Cardiac fibroblast (primary cell): ENCODE data around the gene RMRP.
"Not testable (repeated sequence)": the region's sequence is repeated elsewhere in the genome, so short reads cannot be mapped to it uniquely, and the experiment has no call there.

Experiments
- DNase-seq, 2 donors: peaks; one replicate each; pipeline versions ENCODE4 v3.0.0 to v3.0.0-alpha.2; 2010; ENCODE audit warnings: low read depth in 2 of 2
- H3K4me3 ChIP-seq, 2 donors: replicated peaks in 1 of 2; 1 replicate in 1 of 2; 2 replicates in 1 of 2; pipeline ENCODE4 v1.5.1; 2011; ENCODE audit warnings: low read depth in 2 of 2, low read length in 2 of 2, mild to moderate bottlenecking in 2 of 2, moderate library complexity in 1 of 2
- TF ChIP-seq, protein P1 (sequence below): IDR thresholded peaks from one replicate; pipeline ENCODE4 v1.5.1; 2011; ENCODE audit warnings: low read depth, mild to moderate bottlenecking, low read length, inconsistent platforms

Gene RMRP

DNA sequence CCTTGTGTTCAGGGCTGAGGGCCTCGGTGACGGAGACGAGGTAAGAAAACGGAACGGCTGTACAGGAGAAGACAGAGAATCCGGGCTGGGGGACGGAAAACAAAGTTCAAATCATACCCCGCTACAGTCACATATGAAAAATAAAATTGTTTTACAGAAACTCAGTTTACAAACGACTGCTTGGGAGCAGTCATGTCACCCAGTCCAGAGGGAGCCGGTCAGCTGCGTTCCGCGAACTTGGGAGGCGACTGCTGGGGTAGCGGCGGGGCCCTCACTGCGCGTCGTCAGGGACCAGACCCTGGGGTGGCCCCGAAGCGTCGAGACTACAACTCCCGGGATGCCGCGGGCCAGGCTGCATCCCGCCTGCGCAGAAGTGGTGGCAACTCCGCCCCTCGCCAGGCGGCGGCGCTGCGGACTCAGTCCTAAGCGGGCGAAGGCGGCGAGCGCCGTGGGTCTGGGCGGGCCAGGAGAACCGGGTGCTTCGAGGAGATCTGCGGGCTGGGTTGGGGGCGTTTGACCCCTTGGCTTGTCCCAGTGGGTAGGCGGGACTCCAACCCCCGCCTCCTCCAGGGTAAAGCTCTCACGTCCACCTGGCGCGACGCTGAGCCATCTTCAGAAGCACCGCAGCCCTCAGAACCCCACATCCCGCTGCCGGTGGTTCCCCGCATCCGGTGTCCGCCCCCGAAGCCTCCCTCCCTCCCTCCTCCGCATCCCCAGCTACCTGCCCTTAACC lies 11.1 kb downstream of the RMRP start:
- peak; percentile 88 to 92 for DNase-seq
- peak overlapping the region; percentile 50 to 61 for H3K4me3 ChIP-seq
- TF ChIP-seq, protein P1, sequence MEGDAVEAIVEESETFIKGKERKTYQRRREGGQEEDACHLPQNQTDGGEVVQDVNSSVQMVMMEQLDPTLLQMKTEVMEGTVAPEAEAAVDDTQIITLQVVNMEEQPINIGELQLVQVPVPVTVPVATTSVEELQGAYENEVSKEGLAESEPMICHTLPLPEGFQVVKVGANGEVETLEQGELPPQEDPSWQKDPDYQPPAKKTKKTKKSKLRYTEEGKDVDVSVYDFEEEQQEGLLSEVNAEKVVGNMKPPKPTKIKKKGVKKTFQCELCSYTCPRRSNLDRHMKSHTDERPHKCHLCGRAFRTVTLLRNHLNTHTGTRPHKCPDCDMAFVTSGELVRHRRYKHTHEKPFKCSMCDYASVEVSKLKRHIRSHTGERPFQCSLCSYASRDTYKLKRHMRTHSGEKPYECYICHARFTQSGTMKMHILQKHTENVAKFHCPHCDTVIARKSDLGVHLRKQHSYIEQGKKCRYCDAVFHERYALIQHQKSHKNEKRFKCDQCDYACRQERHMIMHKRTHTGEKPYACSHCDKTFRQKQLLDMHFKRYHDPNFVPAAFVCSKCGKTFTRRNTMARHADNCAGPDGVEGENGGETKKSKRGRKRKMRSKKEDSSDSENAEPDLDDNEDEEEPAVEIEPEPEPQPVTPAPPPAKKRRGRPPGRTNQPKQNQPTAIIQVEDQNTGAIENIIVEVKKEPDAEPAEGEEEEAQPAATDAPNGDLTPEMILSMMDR, result peak; percentile 80

DNA sequence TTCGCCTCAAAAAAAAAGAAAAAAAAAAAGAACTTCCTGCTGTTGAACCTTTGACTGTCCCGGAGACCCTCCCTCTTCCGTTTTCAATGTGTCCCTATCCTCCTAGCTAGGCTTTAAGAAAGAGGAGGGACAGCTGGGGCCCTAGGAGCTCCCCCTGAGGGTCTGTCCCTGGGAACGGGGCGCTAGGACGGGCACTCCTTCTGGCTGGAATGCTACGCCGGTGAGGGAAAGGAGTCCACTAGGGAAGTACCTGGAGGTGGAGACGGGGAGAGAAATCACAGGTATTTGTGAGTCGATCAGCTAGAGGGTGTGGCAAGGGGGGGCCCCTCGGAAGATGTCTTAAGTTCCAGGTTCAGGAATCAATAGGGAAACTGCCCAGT lies 11.7 kb downstream of the RMRP start:
- H3K4me3 ChIP-seq, result peak overlapping the region; percentile 50 to 61
- TF ChIP-seq, protein P1, result no peak
- DNase-seq, result no peak

DNA sequence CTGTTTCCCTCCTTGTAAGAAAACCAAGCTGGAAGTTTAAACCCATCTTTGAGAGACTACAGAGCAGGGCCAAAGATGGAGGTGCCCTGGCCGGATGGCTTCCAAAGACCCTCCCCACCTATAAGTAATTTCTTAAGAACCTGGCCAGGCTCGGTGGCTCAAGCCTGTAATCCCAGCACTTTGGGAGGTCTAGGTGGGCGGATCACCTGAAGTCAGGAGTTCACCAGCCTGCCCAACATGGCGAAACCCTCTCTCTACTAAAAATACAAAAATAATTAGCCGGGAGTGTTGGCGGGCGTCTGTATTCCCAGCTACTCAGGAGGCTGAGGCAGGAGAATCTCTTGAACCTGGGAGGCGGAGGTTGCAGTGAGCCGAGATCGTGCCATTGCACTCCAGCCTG lies 12.1 kb downstream of the RMRP start:
- DNase-seq, result not testable (repeated sequence)
- peak overlapping the region in 1 of 2 donors; percentile 50 for H3K4me3 ChIP-seq

DNA sequence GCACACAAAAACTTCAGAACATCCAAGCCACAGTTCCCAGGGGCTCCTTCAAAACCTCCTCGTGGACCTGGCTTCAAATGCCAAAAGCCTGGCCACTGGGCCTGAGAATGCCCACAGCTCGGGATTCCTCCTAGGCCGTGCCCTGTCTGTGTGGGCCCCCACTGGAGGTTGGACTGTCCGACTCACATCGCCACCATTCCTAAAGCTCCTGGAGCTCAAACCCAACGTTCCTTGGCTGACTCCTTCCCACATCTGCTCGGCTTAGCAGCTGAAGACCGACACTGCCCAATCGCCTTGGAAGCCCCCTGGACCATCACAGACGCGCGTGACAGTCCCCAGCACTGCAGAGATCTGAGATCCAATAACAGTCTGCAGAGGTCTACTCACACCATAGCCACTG lies 14.8 kb downstream of the RMRP start:
- DNase-seq, result no peak
- TF ChIP-seq, protein P1, result no peak
- no peak overlapping the region for H3K4me3 ChIP-seq

DNA sequence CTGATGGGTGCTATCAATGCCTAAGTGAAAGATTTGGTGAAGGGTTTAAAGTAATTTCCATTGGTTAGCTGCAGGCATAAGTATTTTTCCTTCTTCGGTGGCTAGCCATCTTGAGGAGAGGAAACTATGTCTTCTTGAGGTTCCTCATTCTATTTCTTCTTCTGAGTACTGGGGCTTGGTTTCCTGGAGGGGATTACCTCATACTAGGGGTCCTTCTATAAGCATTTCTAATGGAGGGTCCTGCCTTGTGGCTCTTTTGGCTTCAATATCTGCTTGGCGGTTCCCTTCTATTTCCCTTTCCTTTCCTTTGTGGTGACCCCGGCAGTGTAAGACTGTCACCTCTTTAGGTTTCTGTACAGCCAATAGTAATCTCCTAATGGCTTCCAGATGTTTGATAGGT lies 16.3 kb downstream of the RMRP start:
- DNase-seq, H3K4me3 ChIP-seq: not testable (repeated sequence)

DNA sequence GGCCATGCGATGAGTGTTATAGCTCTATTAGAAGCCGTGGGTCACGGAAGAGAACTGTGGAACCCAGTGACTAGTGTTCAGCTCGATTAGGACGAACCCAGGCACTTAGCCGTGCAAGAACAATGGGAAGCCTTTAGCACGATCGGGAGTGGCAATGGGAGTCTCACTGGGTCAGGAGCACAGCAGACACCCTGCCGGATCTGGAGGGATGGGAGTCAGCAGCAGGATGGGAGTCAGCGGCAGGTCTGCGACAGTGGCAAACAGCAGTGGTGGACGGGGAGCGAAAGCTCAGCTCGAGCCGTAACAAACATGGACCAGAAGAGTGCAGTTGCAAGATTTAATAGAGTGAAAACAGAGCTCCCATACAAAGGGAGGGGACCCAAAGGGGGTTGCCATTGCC lies 17.4 kb downstream of the RMRP start:
- not testable (repeated sequence) for H3K4me3 ChIP-seq, DNase-seq

DNA sequence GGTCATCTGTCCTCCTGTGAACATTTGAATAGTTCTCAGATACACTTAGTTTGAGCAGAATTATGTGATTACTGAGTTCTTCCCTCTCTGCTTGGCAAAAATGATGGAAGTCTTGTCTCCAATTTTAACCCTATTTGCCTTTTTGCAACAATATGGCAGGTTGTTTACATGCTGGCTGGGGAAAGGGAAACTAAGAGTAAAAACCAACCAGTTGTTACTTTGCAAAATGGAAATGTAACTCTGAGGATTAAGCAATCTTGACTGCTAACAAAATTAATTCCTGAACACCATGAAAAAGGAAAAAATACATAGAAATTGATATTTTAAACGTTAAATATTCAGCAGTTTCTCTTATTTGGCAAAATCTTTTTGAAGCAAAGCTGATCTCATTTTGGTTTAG lies 18.2 kb downstream of the RMRP start:
- TF ChIP-seq, protein P1, result no peak
- no peak for DNase-seq
- no peak overlapping the region for H3K4me3 ChIP-seq

DNA sequence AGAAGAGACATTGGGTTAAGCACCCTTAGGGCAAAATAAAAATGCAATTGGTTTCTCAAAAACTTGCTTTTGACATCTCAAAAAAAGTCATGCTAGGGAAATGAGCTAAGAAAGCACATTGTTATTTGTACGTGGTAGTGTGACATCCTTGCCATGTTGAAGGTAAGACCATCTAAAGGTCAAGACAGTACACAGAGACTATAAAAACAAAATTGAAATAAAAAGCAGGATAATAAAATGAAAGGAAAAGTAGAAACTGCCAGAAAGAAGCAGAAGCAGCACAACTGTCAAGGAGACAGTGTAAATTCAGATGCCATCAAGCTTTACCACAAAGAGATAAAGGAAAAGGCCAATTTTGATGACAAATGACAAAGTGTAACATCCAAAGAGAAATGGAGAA lies 18.6 kb downstream of the RMRP start:
- H3K4me3 ChIP-seq, DNase-seq: not testable (repeated sequence)

DNA sequence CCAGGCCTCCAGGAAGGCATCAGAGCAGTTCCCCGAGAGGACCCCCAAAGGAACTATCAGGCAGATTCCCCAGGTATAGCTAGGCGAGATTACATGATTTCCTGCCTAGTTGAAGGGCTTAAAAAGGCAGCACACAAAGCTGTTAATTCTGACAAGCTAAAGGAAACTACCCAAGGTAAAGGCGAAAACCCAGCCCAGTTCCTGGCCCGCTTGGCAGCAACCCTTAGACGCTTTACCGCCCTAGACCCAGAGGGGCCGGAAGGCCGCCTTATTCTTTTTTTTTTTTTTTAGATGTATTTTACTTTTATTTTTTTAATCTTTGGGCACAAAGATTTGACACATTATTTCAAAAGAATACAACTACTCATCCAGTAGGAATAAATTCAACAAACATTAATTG lies 19.1 kb downstream of the RMRP start:
- DNase-seq, H3K4me3 ChIP-seq: not testable (repeated sequence)

DNA sequence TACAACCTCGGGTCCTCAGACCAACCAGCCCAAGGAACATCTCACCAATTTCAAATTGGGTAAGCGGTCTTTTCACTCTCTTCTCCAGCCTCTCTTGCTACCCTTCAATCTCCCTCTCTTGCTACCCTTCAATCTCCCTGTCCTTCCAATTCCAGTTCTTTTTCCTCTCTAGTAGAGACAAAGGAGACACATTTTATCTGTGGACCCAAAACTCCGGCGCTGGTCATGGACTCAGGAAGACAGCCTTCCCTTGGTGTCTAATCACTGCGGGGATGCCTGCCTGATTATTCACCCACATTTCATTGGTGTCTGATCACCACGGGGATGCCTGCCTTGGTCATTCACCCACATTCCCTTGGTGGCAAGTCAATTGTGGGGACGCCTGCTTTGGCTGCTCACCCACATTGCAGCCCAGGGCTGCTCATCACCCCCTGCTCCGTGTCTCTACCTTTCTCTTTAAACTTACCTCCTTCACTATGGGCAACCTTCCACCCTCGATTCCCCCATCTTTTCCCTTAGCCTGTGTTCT lies 20.3 kb downstream of the RMRP start:
- DNase-seq, H3K4me3 ChIP-seq: not testable (repeated sequence)

DNA sequence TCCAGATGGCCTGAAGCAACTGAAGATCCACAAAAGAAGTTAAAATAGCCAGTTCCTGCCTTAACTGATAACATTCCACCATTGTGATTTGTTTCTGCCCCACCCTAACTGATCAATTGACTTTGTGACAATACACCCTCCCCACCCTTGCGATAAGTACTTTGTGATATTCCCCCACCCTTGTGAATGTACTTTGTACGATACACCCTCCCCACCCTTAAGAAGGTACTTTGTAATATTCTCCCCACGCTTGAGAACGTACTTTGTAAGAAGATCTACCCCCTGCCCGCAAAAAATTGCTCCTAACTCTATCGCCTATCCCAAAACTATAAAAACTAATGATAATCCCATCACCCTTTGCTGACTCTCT lies 21.0 kb downstream of the RMRP start:
- H3K4me3 ChIP-seq, DNase-seq: not testable (repeated sequence)
